22Rv1 (cell line): ENCODE measurements around the gene TMEM123.

ENCODE experiments used
- CTCF ChIP-seq: fragments of 450-650 bp; IDR thresholded peaks from 2 replicates; pipeline ENCODE4 v1.5.1; 2017; ENCODE audit warnings: mild to moderate bottlenecking
- ZFX ChIP-seq: fragments of 450-650 bp; IDR thresholded peaks from 2 replicates; pipeline ENCODE4 v1.6.1; 2017; ENCODE audit warnings: antibody characterized with exemption, borderline replicate concordance

DNA sequence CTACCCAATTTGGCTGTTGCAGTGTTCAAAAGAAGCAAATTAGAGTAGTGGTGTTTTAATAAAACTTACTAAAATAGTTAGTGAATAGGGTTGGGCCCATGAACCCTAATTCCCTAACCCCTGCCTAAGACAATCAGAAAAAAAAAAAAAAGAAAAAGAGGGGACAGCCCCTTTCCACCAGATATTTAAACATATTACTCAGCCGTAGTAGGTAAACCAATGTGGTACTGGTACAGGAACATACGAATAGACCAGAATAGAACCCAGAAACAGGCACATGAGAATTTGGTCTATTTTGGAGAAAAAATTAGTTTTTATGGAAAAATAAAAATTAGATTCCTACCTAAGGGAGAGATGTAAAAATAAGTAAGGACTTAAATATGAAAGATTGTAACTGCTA lies 39.4 kb upstream of the TMEM123 start:
- TF ChIP-seq CTCF (no peak), ZFX (no peak)
